Measurements from ENCODE around the gene FRMD4A. TPM values are rescaled to one million over a fixed set of nuclear protein-coding genes. Genes with fewer than 3 reads are reported as not detected.

Gene FRMD4A
- total RNA-seq, 1 experiment from 2014 or later, result 0.23 TPM

DNA sequence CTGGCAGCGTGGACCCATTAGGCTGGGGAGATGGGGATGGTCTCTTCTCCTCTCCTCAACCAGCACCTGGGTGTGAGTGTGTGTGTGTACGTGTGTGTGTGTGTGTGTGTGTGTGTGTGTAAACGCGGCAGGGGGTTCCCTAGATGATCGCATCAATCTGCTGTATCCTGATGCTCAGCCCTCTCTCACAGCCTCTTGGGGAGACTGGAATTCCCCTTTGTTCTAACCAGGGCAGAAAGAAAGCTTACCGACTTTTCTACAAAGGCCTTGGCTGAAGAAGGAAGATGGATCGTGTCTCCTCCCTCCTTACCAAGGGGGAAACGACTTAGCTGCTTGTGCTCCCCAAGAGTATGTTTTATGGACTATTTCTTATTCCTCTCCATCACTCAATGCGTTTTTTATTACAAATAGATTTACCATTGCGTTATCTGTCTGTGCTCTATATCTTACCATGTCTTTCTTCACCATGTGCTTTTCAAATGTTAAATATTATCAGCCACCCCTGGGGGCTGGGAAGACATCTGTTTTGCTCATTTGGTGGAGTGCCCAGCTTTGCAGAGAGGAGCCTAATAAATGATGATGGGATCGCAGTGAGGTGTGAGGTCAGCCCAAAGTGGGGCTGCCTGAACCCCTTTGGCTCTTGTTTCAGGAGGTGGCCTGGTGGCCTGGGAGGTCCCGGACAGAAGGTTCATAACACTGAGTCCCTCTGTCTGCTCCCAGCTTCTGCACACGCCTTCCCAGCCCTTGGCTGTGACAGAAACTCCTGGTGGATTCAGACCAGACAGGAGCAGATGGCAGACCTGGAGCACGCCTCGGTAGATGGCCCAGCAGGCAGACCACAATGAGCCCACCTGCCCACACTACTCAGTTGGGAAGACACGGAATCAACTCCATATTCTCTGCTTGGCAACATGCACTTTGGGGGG is 481.9 kb downstream of the FRMD4A start:
- no TSS peak for BruUV-seq (replicated peaks)
- no peaks in the 10 kb centered on the region for H3K9me3 Mint-ChIP-seq (ENCODE audit: unreplicated experiment)
- ChIA-PET CTCF (no interaction called here), POLR2A (no interaction called here)
- H3K4me3 Mint-ChIP-seq (ENCODE audit: unreplicated experiment), result no peak overlapping the region
- TF ChIP-seq, protein P1, sequence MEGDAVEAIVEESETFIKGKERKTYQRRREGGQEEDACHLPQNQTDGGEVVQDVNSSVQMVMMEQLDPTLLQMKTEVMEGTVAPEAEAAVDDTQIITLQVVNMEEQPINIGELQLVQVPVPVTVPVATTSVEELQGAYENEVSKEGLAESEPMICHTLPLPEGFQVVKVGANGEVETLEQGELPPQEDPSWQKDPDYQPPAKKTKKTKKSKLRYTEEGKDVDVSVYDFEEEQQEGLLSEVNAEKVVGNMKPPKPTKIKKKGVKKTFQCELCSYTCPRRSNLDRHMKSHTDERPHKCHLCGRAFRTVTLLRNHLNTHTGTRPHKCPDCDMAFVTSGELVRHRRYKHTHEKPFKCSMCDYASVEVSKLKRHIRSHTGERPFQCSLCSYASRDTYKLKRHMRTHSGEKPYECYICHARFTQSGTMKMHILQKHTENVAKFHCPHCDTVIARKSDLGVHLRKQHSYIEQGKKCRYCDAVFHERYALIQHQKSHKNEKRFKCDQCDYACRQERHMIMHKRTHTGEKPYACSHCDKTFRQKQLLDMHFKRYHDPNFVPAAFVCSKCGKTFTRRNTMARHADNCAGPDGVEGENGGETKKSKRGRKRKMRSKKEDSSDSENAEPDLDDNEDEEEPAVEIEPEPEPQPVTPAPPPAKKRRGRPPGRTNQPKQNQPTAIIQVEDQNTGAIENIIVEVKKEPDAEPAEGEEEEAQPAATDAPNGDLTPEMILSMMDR (IDR thresholded peaks at IDR 0.05; ENCODE audit: unreplicated experiment), result no peak
- intact Hi-C loops (cut with micrococcal nuclease), result no loop called here
- H3K27me3 Mint-ChIP-seq (ENCODE audit: insufficient read depth, unreplicated experiment), result no peaks in the 10 kb centered on the region
- no peak overlapping the region for H3K27ac Mint-ChIP-seq (ENCODE audit: low read depth, unreplicated experiment)
- no peak for DNase-seq (ENCODE audit: unreplicated experiment)
- H3K4me1 Mint-ChIP-seq (ENCODE audit: insufficient read depth, unreplicated experiment), result no peaks in the 10 kb centered on the region
- no peaks in the 10 kb centered on the region for H3K36me3 Mint-ChIP-seq (ENCODE audit: insufficient read depth, unreplicated experiment)

- Mint-ChIP-seq H3K27me3 (ENCODE audit: insufficient read depth, unreplicated experiment) (no peaks in the 10 kb centered on the region), H3K36me3 (ENCODE audit: insufficient read depth, unreplicated experiment) (no peaks in the 10 kb centered on the region), H3K9me3 (ENCODE audit: unreplicated experiment) (no peaks in the 10 kb centered on the region), H3K4me3 (ENCODE audit: unreplicated experiment) (no peak overlapping the region), H3K27ac (ENCODE audit: low read depth, unreplicated experiment) (no peak overlapping the region), H3K4me1 (ENCODE audit: insufficient read depth, unreplicated experiment) (no peaks in the 10 kb centered on the region)
- intact Hi-C loops (cut with micrococcal nuclease), result no loop called here
- CTCF ChIA-PET, result interaction anchor here (0.6 kb wide), 1 partner anchor 33 kb away, joined by 3 read pairs; no protein-coding TSS in a partner anchor
- no peak for DNase-seq (ENCODE audit: unreplicated experiment)
- POLR2A ChIA-PET, result no interaction called here
- BruUV-seq (replicated peaks), result no TSS peak
- TF ChIP-seq, protein P1 (IDR thresholded peaks at IDR 0.05; ENCODE audit: unreplicated experiment), result no peak
Observed at GRCh38 chr10:13847201-13847631, 483.5 kb downstream of the FRMD4A start.

- Mint-ChIP-seq H3K4me1 (ENCODE audit: insufficient read depth, unreplicated experiment) (no peaks in the 10 kb centered on the region), H3K4me3 (ENCODE audit: unreplicated experiment) (no peak overlapping the region), H3K27ac (ENCODE audit: low read depth, unreplicated experiment) (no peak overlapping the region), H3K9me3 (ENCODE audit: unreplicated experiment) (no peaks in the 10 kb centered on the region), H3K27me3 (ENCODE audit: insufficient read depth, unreplicated experiment) (no peaks in the 10 kb centered on the region), H3K36me3 (ENCODE audit: insufficient read depth, unreplicated experiment) (no peaks in the 10 kb centered on the region)
- TF ChIP-seq, protein P1 (IDR thresholded peaks at IDR 0.05; ENCODE audit: unreplicated experiment), result no peak
- intact Hi-C loops (cut with micrococcal nuclease), result no loop called here
- BruUV-seq (replicated peaks), result no TSS peak
- POLR2A ChIA-PET, result interaction anchor here (0.6 kb wide), 1 partner anchor 640 kb away, joined by 4 read pairs; no protein-coding TSS in a partner anchor
- no peak for DNase-seq (ENCODE audit: unreplicated experiment)
- CTCF ChIA-PET, result no interaction called here
Observed at GRCh38 chr10:13845897-13846296, 484.8 kb downstream of the FRMD4A start.

GRCh38 chr10:13844651-13845050 is 486.1 kb downstream of the FRMD4A start:
- TF ChIP-seq, protein P1 (IDR thresholded peaks at IDR 0.05; ENCODE audit: unreplicated experiment), result no peak
- Mint-ChIP-seq H3K27me3 (ENCODE audit: insufficient read depth, unreplicated experiment) (no peaks in the 10 kb centered on the region), H3K4me3 (ENCODE audit: unreplicated experiment) (no peak overlapping the region), H3K36me3 (ENCODE audit: insufficient read depth, unreplicated experiment) (no peaks in the 10 kb centered on the region), H3K27ac (ENCODE audit: low read depth, unreplicated experiment) (no peak overlapping the region), H3K4me1 (ENCODE audit: insufficient read depth, unreplicated experiment) (no peaks in the 10 kb centered on the region), H3K9me3 (ENCODE audit: unreplicated experiment) (no peaks in the 10 kb centered on the region)
- DNase-seq (ENCODE audit: unreplicated experiment), result no peak
- BruUV-seq (replicated peaks), result no TSS peak
- intact Hi-C loops (cut with micrococcal nuclease), result no loop called here
- POLR2A ChIA-PET, result no interaction called here
- CTCF ChIA-PET, result no interaction called here

Data from MCF 10A (cell line).